ENCODE results near the gene ZNF98.

DNA sequence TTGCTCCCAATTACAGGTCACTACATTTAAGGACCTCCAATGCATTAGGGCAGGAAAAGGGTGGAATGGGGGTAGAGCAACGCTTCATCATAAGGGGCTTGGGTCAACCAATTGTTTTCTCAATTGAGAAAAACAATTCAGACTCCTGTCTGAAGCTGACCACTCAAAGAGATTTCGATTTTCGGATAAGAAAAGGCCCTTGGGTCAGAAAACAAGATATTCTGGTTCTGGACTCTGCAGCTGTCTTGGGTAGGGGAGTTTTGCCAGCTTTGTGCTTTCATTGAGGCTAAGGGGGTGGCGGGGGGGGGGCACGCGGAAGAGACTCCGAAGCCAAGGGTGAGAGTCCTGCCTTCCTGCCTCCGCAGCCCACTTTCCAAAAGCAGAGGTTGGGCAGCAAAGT lies 4.8 kb upstream of the ZNF98 start:
- TF ChIP-seq ZNF274 (CRISPR knock-in tag; IDR thresholded peaks at IDR 0.05) (no peak), EZH2 (conservative IDR thresholded peaks at IDR 0.05; ENCODE audit: low read depth, low read length) (no peak), SRF (IDR thresholded peaks at IDR 0.05; ENCODE audit: low read depth, low read length) (no peak), ZNF570 (CRISPR knock-in tag; IDR thresholded peaks at IDR 0.05; ENCODE audit: borderline replicate concordance) (no peak), TCF7 (IDR thresholded peaks at IDR 0.05; ENCODE audit: low read depth) (no peak), NAIF1 (CRISPR knock-in tag; IDR thresholded peaks at IDR 0.05; ENCODE audit: borderline replicate concordance) (no peak)
- TF ChIP-seq, protein P1, sequence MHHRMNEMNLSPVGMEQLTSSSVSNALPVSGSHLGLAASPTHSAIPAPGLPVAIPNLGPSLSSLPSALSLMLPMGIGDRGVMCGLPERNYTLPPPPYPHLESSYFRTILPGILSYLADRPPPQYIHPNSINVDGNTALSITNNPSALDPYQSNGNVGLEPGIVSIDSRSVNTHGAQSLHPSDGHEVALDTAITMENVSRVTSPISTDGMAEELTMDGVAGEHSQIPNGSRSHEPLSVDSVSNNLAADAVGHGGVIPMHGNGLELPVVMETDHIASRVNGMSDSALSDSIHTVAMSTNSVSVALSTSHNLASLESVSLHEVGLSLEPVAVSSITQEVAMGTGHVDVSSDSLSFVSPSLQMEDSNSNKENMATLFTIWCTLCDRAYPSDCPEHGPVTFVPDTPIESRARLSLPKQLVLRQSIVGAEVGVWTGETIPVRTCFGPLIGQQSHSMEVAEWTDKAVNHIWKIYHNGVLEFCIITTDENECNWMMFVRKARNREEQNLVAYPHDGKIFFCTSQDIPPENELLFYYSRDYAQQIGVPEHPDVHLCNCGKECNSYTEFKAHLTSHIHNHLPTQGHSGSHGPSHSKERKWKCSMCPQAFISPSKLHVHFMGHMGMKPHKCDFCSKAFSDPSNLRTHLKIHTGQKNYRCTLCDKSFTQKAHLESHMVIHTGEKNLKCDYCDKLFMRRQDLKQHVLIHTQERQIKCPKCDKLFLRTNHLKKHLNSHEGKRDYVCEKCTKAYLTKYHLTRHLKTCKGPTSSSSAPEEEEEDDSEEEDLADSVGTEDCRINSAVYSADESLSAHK (CRISPR knock-in tag; IDR thresholded peaks at IDR 0.05; ENCODE audit: borderline replicate concordance): no peak

Measured in HepG2 (cell line).